Measurements from ENCODE around the gene MICAL2.

Gene MICAL2

DNA sequence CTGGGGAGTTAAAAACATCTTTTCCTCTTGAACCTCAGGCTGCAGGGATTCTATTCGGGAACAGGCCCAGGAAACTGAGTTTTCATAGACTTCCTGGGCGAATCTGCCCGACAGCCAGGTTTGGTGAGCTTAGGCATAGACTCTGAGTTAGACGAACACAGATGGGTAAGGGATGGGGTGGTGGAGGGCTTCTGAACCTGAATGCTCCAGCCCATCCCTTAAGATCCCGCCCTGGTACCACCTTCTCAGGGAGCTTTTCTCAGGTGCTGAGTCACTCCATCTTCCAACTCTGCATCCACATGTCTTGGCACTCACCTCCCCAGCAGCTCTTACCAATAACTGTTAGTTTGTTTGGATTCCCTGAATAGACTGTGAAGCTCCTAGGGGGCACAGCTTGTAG is 37.4 kb downstream of the MICAL2 start:
- DNase-seq (ENCODE audit: low read depth) = no peak
- TF ChIP-seq, protein P1, sequence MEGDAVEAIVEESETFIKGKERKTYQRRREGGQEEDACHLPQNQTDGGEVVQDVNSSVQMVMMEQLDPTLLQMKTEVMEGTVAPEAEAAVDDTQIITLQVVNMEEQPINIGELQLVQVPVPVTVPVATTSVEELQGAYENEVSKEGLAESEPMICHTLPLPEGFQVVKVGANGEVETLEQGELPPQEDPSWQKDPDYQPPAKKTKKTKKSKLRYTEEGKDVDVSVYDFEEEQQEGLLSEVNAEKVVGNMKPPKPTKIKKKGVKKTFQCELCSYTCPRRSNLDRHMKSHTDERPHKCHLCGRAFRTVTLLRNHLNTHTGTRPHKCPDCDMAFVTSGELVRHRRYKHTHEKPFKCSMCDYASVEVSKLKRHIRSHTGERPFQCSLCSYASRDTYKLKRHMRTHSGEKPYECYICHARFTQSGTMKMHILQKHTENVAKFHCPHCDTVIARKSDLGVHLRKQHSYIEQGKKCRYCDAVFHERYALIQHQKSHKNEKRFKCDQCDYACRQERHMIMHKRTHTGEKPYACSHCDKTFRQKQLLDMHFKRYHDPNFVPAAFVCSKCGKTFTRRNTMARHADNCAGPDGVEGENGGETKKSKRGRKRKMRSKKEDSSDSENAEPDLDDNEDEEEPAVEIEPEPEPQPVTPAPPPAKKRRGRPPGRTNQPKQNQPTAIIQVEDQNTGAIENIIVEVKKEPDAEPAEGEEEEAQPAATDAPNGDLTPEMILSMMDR (IDR thresholded peaks at IDR 0.05; ENCODE audit: insufficient read depth, low read depth, low read length, missing control alignments) = no peak
- H3K4me3 ChIP-seq (ENCODE audit: low read length) = no peak overlapping the region

DNA sequence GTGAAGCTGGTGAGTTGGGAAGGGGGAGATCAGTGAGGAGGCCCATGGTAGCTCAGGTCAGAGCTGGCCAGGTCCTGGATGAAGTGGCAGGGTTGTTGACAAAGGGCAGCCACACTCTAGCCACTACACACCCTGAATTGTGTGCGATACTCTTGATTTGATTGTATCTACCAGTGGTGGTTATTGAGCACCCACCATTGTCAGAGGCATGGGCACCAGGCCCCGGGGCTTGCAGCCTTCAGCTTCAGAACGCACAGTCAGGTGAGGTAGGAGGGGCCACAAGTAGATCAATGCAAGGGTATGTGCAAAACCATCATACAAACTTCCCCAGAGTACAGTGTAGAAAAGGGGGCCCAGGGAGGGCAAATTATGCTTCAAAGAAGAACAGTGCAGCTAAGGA is 38.1 kb downstream of the MICAL2 start:
- DNase-seq (ENCODE audit: low read depth) = no peak
- H3K4me3 ChIP-seq (ENCODE audit: low read length) = no peak overlapping the region
- TF ChIP-seq, protein P1 (IDR thresholded peaks at IDR 0.05; ENCODE audit: insufficient read depth, low read depth, low read length, missing control alignments) = no peak

DNA sequence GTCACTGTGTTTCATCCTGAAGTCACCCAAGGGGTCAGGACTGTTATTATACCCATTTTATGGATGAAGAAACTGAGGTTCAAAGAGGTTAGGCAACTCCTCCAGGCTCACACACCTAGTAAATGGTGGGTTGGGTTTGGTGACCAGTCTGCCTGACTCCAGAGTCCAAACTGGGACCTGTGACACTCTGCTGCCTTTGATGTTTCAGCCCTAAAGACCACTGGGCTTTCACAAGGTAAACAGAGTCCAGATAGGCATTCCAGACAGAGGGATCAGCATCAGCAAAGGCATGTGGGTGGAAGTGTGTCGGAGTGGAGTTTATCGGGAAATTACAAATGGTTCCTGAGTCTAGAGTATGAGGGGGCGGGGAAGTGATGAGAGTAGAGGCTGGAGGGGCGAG is 38.5 kb downstream of the MICAL2 start:
- no peak overlapping the region for H3K4me3 ChIP-seq (ENCODE audit: low read length)
- TF ChIP-seq, protein P1 (IDR thresholded peaks at IDR 0.05; ENCODE audit: insufficient read depth, low read depth, low read length, missing control alignments) = no peak
- no peak for DNase-seq (ENCODE audit: low read depth)

DNA sequence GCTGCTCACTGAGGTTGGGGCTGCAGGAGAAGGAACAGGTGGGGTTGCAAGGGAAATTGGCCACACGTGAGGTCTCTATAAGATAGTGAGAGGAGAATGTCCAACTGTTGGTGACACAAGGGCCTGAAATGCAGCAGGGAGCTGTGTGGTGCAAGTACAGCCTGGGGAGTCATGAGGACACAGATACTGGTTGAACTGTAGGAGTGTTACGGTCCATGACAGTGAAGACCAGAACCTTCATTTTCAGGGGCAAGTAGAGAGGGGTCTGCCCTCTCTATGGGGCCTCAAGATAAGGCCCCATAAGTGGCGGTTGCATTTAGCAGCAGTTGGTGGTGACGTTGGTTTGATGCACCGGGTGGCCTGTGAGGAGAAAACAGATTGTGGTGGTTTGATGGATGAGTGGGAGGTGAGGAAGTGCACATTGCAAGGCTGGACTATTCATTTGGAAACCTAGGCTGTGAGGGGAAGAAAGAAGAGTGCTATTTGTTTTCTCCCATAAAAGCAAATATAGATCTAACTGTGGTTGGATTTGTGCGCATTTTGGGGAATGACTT is 39.4 kb downstream of the MICAL2 start:
- no peak for DNase-seq (ENCODE audit: low read depth)
- TF ChIP-seq, protein P1 (IDR thresholded peaks at IDR 0.05; ENCODE audit: insufficient read depth, low read depth, low read length, missing control alignments) = no peak
- H3K4me3 ChIP-seq (ENCODE audit: low read length) = no peak overlapping the region

DNA sequence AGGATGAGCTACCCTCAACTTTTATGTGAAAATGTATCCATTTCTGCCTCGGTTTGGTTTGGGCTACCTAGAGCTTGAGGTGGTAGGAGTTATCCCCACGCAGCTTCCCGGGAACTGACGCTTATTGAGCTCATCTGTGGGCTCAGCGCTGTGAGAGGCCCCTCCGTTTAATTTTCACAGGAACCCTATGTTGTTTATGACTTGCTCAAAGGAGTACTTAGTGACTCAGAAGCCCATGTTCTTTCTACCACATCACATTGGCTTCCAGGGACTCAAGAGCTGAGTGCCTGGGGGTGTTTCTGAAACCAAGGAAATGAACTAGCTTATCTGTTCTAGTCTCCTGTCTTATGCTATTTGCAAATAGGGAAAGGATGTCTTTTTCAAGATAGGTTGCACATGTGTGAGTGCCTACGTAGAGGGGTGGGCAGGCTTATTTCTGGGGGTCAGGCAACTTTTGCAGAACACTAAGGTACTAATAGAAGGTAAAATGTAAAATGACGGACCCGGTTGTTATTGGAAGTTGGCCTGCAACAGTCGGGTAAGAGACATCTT is 40.5 kb downstream of the MICAL2 start:
- no peak overlapping the region for H3K4me3 ChIP-seq (ENCODE audit: low read length)
- DNase-seq (ENCODE audit: low read depth) = peak; percentile 53
- TF ChIP-seq, protein P1 (IDR thresholded peaks at IDR 0.05; ENCODE audit: insufficient read depth, low read depth, low read length, missing control alignments) = no peak

DNA sequence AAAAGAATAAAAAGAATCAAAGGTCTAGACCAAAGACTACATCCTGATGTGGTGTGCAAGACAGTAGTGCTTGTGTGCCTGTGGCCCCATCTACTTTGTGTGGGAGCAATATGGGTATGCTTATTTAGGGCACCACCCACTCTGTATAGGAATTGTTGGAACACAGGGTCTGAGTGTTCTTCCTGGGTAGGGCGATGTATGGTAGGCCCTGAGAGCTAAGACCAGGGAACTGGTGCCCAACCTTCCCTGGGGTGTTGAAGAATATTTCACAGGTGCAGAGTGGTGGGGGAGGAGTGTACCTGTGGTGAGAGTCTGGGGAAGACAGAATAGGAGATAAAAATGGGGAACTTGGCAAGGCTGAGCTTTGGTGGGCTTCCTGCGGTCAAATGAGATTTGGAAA is 41.9 kb downstream of the MICAL2 start:
- DNase-seq (ENCODE audit: low read depth) = no peak
- H3K4me3 ChIP-seq (ENCODE audit: low read length) = no peak overlapping the region
- TF ChIP-seq, protein P1 (IDR thresholded peaks at IDR 0.05; ENCODE audit: insufficient read depth, low read depth, low read length, missing control alignments) = no peak

Data from epithelial cell of esophagus (primary cell).